ENCODE data around the gene LGR6.

DNA sequence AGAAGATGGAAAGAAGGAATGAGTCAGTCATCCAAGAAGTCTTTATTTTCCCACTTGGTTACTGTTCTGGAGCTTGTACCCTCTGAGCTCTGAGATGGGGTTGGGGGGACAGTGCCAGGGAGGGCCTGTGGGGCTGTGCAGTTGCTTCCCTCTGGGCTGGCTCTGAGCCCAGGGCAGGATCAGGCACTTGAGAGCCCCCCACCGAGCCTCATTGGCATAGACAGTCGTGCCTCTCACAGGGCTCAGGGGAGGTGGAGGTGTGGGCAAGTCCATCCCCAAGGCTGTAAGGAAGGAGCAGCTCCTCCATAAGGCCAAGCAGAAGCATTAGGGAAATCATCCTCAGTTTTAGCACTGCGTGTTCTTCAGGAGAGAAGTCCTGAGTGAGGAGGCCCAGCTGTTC, 46.6 kb upstream of the LGR6 start:
- TF ChIP-seq, protein P1, sequence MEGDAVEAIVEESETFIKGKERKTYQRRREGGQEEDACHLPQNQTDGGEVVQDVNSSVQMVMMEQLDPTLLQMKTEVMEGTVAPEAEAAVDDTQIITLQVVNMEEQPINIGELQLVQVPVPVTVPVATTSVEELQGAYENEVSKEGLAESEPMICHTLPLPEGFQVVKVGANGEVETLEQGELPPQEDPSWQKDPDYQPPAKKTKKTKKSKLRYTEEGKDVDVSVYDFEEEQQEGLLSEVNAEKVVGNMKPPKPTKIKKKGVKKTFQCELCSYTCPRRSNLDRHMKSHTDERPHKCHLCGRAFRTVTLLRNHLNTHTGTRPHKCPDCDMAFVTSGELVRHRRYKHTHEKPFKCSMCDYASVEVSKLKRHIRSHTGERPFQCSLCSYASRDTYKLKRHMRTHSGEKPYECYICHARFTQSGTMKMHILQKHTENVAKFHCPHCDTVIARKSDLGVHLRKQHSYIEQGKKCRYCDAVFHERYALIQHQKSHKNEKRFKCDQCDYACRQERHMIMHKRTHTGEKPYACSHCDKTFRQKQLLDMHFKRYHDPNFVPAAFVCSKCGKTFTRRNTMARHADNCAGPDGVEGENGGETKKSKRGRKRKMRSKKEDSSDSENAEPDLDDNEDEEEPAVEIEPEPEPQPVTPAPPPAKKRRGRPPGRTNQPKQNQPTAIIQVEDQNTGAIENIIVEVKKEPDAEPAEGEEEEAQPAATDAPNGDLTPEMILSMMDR (IDR thresholded peaks at IDR 0.05): no peak
- TF ChIP-seq EZH2 (IDR thresholded peaks at IDR 0.05; ENCODE audit: borderline replicate concordance, insufficient read depth, low read depth, low read length, poor library complexity, severe bottlenecking): no peak
